Stimulated activated CD8-positive, alpha-beta memory T cell treated with anti-CD3 and anti-CD28 coated beads, Interleukin-12 subunit alpha, Interleukin-12 subunit beta, amount 100 ng/mL, for 1 hour (primary cell): ENCODE measurements around the gene THSD4.

Experiments used
- DNase-seq: peaks from one replicate; pipeline ENCODE4 v3.0.0-alpha.2; 2020; ENCODE audit warnings: low read depth

The THSD4 gene

GRCh38 chr15:71545923-71546322 lies 430.7 kb downstream of the THSD4 start:
- no peak for DNase-seq

GRCh38 chr15:71547011-71547410 lies 431.7 kb downstream of the THSD4 start:
- DNase-seq = no peak

- DNase-seq = no peak
Measured at GRCh38 chr15:71548401-71548807, 433.1 kb downstream of the THSD4 start.

GRCh38 chr15:71549091-71549490 lies 433.8 kb downstream of the THSD4 start:
- no peak for DNase-seq

- no peak for DNase-seq
Measured at GRCh38 chr15:71549697-71550096, 434.4 kb downstream of the THSD4 start.

- DNase-seq = no peak
Measured at GRCh38 chr15:71551566-71551965, 436.3 kb downstream of the THSD4 start.

GRCh38 chr15:71559098-71559497 lies 443.8 kb downstream of the THSD4 start:
- DNase-seq = no peak

- DNase-seq = no peak
Measured at GRCh38 chr15:71559616-71560015, 444.3 kb downstream of the THSD4 start.

GRCh38 chr15:71562251-71562650 lies 447.0 kb downstream of the THSD4 start:
- no peak for DNase-seq

GRCh38 chr15:71564217-71564616 lies 448.9 kb downstream of the THSD4 start:
- no peak for DNase-seq

GRCh38 chr15:71565006-71565405 lies 449.7 kb downstream of the THSD4 start:
- no peak for DNase-seq

- DNase-seq = no peak
Measured at GRCh38 chr15:71565631-71566160, 450.4 kb downstream of the THSD4 start.

- DNase-seq = no peak
Measured at GRCh38 chr15:71566226-71566625, 451.0 kb downstream of the THSD4 start.

- DNase-seq = no peak
Measured at GRCh38 chr15:71567173-71567572, 451.9 kb downstream of the THSD4 start.

- no peak for DNase-seq
Measured at GRCh38 chr15:71568227-71568626, 453.0 kb downstream of the THSD4 start.

- DNase-seq = no peak
Measured at GRCh38 chr15:71570736-71571135, 455.5 kb downstream of the THSD4 start.

GRCh38 chr15:71571641-71572040 lies 456.4 kb downstream of the THSD4 start:
- DNase-seq = no peak

GRCh38 chr15:71572452-71573053 lies 457.3 kb downstream of the THSD4 start:
- DNase-seq = no peak

GRCh38 chr15:71573599-71573998 lies 458.3 kb downstream of the THSD4 start:
- DNase-seq = no peak

- no peak for DNase-seq
Measured at GRCh38 chr15:71575474-71576045, 460.3 kb downstream of the THSD4 start.

GRCh38 chr15:71577071-71577470 lies 461.8 kb downstream of the THSD4 start:
- DNase-seq = no peak

GRCh38 chr15:71581398-71581930 lies 466.2 kb downstream of the THSD4 start:
- no peak for DNase-seq

GRCh38 chr15:71585159-71585558 lies 469.9 kb downstream of the THSD4 start:
- no peak for DNase-seq

- no peak for DNase-seq
Measured at GRCh38 chr15:71586463-71586862, 471.2 kb downstream of the THSD4 start.
